Suprapubic skin (tissue), 3 donors: Measurements from ENCODE around the gene FSIP1.

ENCODE experiments used
- CTCF ChIP-seq, 2 donors: fragments of 200-600 bp in 1 of 2; fragments of 450-650 bp in 1 of 2; sonication (generic) in 1 of 2; IDR thresholded peaks; one replicate each; pipeline ENCODE4 v1.5.1; 2016 to 2019; ENCODE audit warnings: antibody characterized with exemption in 2 of 2, mild to moderate bottlenecking in 1 of 2, moderate library complexity in 1 of 2
- POLR2A ChIP-seq, 2 donors: fragments of 450-650 bp; IDR thresholded peaks; one replicate each; pipeline ENCODE4 v1.6.1; 2017; ENCODE audit warnings: antibody characterized with exemption in 2 of 2, mild to moderate bottlenecking in 2 of 2, moderate library complexity in 2 of 2

DNA sequence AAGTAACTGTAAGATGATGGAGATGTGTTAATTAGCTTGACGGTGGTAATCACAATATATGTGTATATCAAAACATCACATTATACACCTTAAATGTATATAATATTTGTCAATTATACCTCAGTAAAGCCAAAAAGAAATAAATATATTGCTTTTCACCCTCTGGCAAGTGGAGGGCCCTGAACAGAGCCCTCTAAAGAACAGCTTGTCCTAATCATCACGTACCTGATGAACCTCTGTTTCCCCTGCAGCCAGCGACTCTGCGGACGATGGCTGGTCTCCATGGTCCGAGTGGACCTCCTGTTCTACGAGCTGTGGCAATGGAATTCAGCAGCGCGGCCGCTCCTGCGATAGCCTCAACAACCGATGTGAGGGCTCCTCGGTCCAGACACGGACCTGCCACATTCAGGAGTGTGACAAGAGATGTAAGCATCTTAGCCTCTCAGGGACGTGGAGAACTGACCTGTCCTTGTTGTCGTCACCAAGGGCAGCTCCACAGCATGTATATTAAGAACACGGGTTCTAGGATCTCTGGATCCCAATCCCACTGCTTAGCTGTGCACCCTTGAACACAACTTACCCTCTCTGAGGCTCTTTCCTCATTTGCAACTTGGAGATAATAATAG lies 195.4 kb downstream of the FSIP1 start:
- TF ChIP-seq CTCF (IDR thresholded peaks at IDR 0.05) (no peak), POLR2A (IDR thresholded peaks at IDR 0.05) (no peak)
